Loucy (cell line): ENCODE results near the gene AUH.

Source experiments
- H2AFZ ChIP-seq: fragments of 200-600 bp; sonication (generic); 2 replicates; pipeline ENCODE4 v1.6.0; 2016; ENCODE audit warnings: antibody characterized with exemption, mild to moderate bottlenecking, low read length, moderate library complexity
- H3F3A ChIP-seq: fragments of 200-600 bp; 2 replicates; pipeline ENCODE4 v1.6.0; 2016; ENCODE audit warnings: antibody characterized with exemption, low read depth, mild to moderate bottlenecking
- H3K27me3 ChIP-seq: fragments of 200-600 bp; sonication (generic); 2 replicates; pipeline ENCODE4 v1.6.1; 2014; ENCODE audit warnings: low read length, mild to moderate bottlenecking; ENCODE audit not compliant: insufficient read depth, poor library complexity, severe bottlenecking
- H3K36me3 ChIP-seq: fragments of 200-600 bp; sonication (generic); 2 replicates; pipeline ENCODE4 v1.6.1; 2016; ENCODE audit warnings: low read length; ENCODE audit not compliant: insufficient read depth
- H3K4me1 ChIP-seq: fragments of 200-600 bp; sonication (generic); 2 replicates; pipeline ENCODE4 v1.5.1; 2014; ENCODE audit warnings: low read length, mild to moderate bottlenecking; ENCODE audit not compliant: insufficient read depth, poor library complexity, severe bottlenecking
- H3K4me2 ChIP-seq: fragments of 200-600 bp; sonication (generic); 2 replicates; pipeline ENCODE4 v1.6.0; 2014; ENCODE audit warnings: antibody characterized with exemption, low read length, low read depth, mild to moderate bottlenecking; ENCODE audit not compliant: poor library complexity, severe bottlenecking
- H3K4me3 ChIP-seq: fragments of 200-600 bp; sonication (generic); 2 replicates; pipeline ENCODE4 v1.5.1; 2014; ENCODE audit warnings: low read length, mild to moderate bottlenecking, mixed read lengths; ENCODE audit not compliant: poor library complexity, severe bottlenecking
- H3K79me2 ChIP-seq: fragments of 200-600 bp; sonication (generic); 2 replicates; pipeline ENCODE4 v1.6.1; 2014; ENCODE audit warnings: low read length; ENCODE audit not compliant: insufficient read depth
- H3K9ac ChIP-seq: fragments of 200-600 bp; sonication (generic); 2 replicates; pipeline ENCODE4 v1.6.0; 2014; ENCODE audit warnings: mild to moderate bottlenecking, low read depth, low read length, moderate library complexity; ENCODE audit not compliant: poor library complexity, severe bottlenecking
- H3K9me2 ChIP-seq: fragments of 200-600 bp; sonication (generic); replicated peaks from 2 replicates; pipeline ENCODE4 v1.6.1; 2016; ENCODE audit warnings: low read depth, low read length, mixed read lengths
- H3K9me3 ChIP-seq: fragments of 200-600 bp; sonication (generic); 2 replicates; pipeline ENCODE4 v1.6.1; 2014; ENCODE audit warnings: mild to moderate bottlenecking, antibody characterized with exemption, low read length, low read depth; ENCODE audit not compliant: insufficient read depth
- H4K20me1 ChIP-seq: fragments of 200-600 bp; sonication (generic); 2 replicates; pipeline ENCODE4 v1.6.0; 2014; ENCODE audit warnings: antibody characterized with exemption, low read length, mild to moderate bottlenecking; ENCODE audit not compliant: insufficient read depth, poor library complexity, severe bottlenecking
- EZH2phosphoT487 ChIP-seq: fragments of 200-600 bp; IDR thresholded peaks from 2 replicates; pipeline ENCODE4 v1.6.1; 2018; ENCODE audit warnings: antibody characterized with exemption, mild to moderate bottlenecking, moderate library complexity, borderline replicate concordance
- TF ChIP-seq, protein P1 (sequence below): fragments of 200-600 bp; sonication (generic); conservative IDR thresholded peaks from 2 replicates; pipeline ENCODE4 v1.5.1; 2014; ENCODE audit warnings: mild to moderate bottlenecking, antibody characterized with exemption, low read length

AUH gene

DNA sequence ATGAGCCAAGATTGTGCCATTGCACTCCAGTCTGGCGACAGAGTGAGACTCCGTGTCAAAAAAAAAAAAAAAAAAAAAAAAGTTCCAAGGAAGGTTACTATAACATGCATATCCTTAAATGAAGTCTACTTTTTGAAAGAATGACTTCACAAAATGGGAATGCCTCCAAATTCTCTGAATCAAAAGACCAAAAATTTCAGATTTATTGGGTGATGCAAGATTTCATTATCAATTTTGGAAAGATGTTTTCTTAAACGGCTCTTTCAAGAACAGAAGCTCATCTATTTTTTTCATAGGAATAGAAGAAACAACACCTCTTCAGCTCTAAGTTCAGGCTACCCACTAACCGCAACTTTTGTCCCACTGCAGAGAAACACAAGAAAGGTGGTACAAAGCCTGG, 69.9 kb downstream of the AUH start:
- Histone ChIP-seq H3K79me2 (no peaks in the 10 kb centered on the region), H3F3A (0 out of 2 replicates have a peak, but pooled peaks cover 5% of the 10 kb centered on the region), H3K27me3 (no peaks in the 10 kb centered on the region), H3K9me3 (no peaks in the 10 kb centered on the region), H3K9me2 (no peaks in the 10 kb centered on the region), H2AFZ (no peak overlapping the region), H3K4me2 (no peak overlapping the region), H3K4me3 (no peak overlapping the region), H3K9ac (no peak overlapping the region), H4K20me1 (no peaks in the 10 kb centered on the region), H3K36me3 (peaks cover 59% of the 10 kb centered on the region; the same call in 1 of the 2 replicates), H3K4me1 (peaks cover under 1% of the 10 kb centered on the region)
- TF ChIP-seq, protein P1, sequence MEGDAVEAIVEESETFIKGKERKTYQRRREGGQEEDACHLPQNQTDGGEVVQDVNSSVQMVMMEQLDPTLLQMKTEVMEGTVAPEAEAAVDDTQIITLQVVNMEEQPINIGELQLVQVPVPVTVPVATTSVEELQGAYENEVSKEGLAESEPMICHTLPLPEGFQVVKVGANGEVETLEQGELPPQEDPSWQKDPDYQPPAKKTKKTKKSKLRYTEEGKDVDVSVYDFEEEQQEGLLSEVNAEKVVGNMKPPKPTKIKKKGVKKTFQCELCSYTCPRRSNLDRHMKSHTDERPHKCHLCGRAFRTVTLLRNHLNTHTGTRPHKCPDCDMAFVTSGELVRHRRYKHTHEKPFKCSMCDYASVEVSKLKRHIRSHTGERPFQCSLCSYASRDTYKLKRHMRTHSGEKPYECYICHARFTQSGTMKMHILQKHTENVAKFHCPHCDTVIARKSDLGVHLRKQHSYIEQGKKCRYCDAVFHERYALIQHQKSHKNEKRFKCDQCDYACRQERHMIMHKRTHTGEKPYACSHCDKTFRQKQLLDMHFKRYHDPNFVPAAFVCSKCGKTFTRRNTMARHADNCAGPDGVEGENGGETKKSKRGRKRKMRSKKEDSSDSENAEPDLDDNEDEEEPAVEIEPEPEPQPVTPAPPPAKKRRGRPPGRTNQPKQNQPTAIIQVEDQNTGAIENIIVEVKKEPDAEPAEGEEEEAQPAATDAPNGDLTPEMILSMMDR = no peak
- TF ChIP-seq EZH2phosphoT487 = no peak

DNA sequence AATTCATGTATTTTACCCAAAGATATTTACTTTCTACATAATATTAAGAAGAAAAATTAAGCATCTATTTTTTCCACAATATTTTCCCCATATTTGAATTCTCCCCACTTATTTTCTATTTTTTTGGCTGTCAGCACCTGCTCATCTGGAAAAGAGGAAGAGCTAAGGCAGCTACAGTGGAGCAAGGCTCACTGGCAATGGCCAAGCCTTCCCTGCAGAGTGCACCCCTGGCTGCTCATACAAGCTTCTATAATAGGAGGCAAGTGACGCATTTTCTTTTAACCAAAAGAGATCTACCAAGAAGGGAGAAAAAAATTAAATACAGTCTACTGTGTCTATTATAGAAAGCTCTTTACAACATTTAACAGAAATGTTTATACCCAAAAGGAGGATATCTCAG, 72.5 kb downstream of the AUH start:
- 0 out of 2 replicates have a peak, but pooled peaks cover 5% of the 10 kb centered on the region for H3F3A ChIP-seq
- H2AFZ ChIP-seq = no peak overlapping the region
- no peak overlapping the region for H3K4me3 ChIP-seq
- no peak overlapping the region for H3K4me2 ChIP-seq
- no peaks in the 10 kb centered on the region for H3K79me2 ChIP-seq
- no peaks in the 10 kb centered on the region; the same call in 1 of the 2 replicates for H3K9me3 ChIP-seq
- H3K36me3 ChIP-seq = peaks cover 38% of the 10 kb centered on the region; the same call in 1 of the 2 replicates
- H3K4me1 ChIP-seq = no peaks in the 10 kb centered on the region
- no peaks in the 10 kb centered on the region for H4K20me1 ChIP-seq
- H3K27me3 ChIP-seq = no peaks in the 10 kb centered on the region
- H3K9ac ChIP-seq = no peak overlapping the region
- no peak for TF ChIP-seq EZH2phosphoT487
- TF ChIP-seq, protein P1 = no peak
- H3K9me2 ChIP-seq = no peaks in the 10 kb centered on the region

DNA sequence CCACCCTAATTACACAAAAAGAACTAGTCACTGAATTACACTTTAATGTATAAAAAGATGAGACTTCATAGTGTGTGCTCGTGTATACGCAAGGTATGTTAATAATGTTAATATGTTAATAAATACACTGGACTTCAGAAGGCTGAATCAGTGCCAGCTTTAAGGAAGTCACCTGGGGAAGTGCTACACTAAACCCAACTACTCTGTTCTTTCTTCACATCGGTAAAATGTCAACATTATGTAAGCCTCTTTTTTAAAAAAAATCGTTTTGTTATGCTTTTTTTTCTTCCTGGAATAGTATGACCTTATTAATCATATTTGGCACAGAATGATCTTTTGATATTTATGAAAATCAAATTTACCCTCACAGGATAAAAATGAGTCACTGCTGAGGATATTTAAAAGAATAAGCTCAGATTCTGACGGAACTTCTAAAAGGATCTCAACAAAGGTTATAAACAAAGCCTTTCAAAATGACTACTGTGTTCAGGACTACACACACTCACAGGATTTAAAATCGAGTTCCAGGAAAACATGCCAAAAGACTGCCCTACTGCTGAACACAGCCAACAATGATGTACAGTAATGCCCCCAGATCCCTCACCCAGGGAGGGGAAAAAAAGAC, 75.9 kb downstream of the AUH start:
- Histone ChIP-seq H2AFZ (no peak overlapping the region), H3K36me3 (peaks cover 5% of the 10 kb centered on the region; the same call in 1 of the 2 replicates)
- no peak for TF ChIP-seq EZH2phosphoT487
- TF ChIP-seq, protein P1 = no peak

More for the DNA sequence above, 75.9 kb downstream of the AUH start:
- Histone ChIP-seq H3F3A (0 out of 2 replicates have a peak, but pooled peaks cover 5% of the 10 kb centered on the region), H3K9ac (no peak overlapping the region), H4K20me1 (no peaks in the 10 kb centered on the region), H3K9me2 (no peaks in the 10 kb centered on the region), H3K79me2 (no peaks in the 10 kb centered on the region), H3K9me3 (no peaks in the 10 kb centered on the region; the same call in 1 of the 2 replicates), H3K4me1 (no peaks in the 10 kb centered on the region), H3K4me2 (no peak overlapping the region), H3K4me3 (no peak overlapping the region), H3K27me3 (no peaks in the 10 kb centered on the region)
